ENCODE measurements around the gene EPOP.
"Not testable (repeated sequence)": the region's sequence is repeated elsewhere in the genome, so short reads cannot be mapped to it uniquely, and the experiment has no call there.

Gene EPOP

DNA sequence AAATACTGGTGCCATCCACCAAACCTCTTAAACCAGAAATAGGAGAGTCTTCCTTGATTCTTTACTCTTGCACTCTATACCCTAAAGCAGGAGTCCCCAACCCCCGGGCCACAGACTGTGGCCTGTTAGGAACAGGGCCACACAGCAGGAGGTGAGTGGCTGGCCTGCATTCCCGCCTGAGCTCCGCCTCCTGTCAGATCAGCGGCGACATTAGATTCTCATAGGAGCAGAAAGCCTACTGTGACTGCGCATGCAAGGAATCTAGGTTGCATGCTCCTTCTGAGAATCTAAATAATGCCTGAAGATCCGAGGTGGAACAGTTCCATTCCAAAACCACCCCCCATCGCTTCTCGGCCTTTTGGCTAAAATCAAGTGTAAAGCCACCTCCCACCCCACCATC, 38.7 kb downstream of the EPOP start:
- DNase-seq = no peak

DNA sequence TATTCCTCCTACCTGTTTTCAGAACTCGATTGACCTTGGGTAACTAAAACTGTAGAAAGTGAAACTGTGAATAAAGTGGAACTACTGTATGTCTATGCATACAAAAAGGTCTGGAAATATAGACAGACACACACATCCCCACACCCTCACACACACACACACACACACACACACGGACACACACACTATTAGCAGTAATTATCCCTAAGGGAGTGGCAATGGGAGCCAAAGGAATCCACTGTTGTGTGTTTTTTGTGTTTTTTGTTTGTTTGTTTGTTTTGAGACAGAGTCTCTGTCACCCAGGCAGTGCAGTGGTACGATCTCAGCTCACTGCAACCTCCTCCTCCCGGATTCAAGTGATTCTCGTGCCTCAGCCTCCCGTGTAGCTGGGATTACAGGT, 42.4 kb downstream of the EPOP start:
- DNase-seq = no peak

DNA sequence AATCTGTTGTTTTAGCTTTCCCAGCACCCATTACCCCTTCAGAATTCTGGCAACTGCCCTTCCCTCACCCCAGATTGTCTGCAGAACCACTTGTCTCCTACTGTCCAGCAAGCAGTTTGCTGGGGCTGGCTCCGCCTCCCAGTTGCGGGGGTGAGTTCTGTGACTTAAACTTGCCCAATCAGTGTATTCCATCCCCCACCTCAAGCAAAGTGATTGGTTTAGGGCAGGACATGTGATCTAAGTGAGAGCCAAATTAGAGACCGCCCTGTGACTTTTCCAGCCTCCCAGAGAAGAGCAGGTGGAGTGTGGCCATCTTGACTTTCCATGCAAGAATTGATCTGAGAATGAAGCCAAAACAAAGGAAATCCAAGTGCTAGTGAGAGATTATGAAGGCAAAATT, 46.3 kb downstream of the EPOP start:
- DNase-seq = no peak

DNA sequence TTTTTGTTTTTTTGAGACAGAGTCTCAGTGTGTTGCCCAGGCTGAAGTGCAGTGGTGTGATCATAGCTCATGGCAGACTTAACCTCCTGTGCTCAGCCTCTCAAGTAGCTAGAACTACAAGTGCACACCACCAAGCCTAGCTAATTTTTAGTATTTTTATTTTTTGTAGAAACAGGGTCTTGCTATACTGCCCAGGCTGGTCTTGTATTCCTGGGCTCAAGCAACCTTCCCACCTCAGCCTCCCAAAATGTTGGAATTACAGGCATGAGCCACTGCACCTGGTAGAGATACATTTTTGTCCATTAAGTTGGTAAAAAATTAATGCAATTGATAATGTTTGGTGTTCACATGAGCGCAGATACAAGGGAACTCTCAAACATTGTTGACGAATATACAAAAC, 46.8 kb downstream of the EPOP start:
- DNase-seq = no peak

DNA sequence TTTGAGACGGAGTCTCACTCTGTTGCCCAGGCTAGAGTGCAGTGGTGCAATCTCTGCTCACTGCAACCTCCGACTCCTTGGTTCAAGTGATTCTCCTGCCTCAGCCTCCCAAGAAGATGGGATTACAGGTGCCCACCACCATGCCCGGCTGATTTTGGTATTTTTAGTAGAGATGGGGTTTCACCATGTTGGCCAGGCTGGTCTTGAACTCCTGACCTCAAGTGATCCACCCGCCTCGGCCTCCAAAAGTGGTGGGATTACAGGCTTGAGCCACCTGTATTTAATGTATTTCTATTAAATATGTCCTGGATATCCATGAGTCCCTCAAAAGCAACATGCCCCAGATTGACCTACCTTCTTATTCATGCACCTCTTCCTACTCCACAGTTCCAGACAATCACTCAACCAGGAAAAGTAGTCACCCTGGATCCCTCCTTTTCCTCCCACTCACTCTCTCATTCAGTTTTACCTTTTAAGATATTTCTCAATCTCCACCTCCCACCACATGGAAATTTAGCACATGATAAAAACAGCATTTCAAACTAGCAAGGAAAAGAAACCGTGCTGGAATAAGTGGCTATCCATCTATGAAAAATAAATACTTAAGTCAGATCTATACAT, 48.0 kb downstream of the EPOP start:
- DNase-seq = not testable (repeated sequence)

DNA sequence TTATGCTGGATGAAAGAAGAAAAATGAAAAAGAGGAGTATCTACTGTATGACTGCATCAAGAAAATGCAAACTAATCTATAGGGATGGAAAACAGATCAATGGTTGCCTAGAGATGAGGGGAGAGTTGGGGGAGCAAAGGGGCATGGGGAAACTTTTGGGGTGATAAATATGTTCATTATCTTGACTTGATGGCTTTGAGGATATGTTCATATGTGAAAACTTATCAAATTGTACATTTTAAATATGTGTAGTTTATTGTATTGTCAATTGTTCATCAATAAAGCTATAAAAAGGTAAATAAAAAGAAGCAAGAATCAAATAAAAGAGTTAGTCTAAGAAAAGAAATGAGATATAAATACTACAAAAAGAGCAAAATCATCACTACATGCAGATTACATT, 49.3 kb downstream of the EPOP start:
- no peak for DNase-seq

DNA sequence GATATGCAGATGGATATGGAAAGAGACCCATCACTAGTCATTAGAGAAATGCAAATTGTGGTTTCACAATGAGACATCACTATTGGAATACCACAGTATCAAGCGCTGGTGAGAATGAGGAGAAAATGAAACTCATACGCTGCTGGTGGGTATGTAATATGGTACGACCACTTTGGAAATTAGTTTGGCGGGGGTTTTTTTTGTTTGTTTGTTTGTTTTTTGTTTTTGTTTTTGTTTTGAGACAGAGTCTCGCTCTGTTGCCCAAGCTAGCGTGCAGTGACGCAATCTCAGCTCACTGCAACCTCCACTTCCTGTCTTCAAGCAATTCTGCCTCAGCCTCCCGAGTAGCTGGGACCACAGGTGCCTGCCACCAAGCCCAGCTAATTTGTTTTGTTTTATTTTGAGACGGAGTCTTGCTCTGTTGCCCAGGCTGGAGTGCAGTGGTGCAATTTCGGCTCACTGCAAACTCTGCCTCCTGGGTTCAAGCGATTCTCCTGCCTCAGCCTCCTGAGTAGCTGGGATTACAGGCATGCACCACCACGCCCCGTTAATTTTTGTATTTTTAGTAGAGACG, 49.9 kb downstream of the EPOP start:
- peak in 1 of 2 donors; percentile 13 for DNase-seq
